C4-2B (cell line): ENCODE measurements around the gene CD99L2.

Experiments
- CTCF ChIP-seq: fragments of 450-650 bp; conservative IDR thresholded peaks from 2 replicates; pipeline ENCODE4 v1.5.1; 2017; ENCODE audit warnings: mild to moderate bottlenecking
- ZFX ChIP-seq: fragments of 450-650 bp; IDR thresholded peaks from 2 replicates; pipeline ENCODE4 v1.6.1; 2017

DNA sequence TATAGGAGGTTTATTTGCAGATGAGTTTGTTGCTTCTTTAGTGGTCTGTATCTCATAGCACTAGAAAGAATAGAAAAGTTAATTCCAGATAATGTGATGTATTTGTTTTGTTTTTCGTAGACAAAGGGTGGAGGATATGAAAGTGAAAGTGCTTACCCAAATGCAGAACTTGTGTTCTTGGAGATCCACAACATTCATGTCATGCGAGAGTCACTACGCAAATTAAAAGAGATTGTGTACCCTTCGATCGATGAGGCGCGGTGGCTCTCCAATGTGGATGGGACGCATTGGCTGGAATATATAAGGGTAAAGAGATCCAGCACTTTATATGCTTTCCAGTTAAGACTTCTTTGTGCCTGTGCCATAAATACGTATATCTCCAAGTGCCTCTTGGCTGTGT, 162.0 kb downstream of the CD99L2 start:
- no peak for TF ChIP-seq CTCF
- TF ChIP-seq ZFX = no peak
